Measurements from ENCODE around the gene ITPR1.

ITPR1 gene

GRCh38 chr3:4599612-4600011 is 106.5 kb downstream of the ITPR1 start:
- DNase-seq: no peak

- no peak for DNase-seq
These were observed 107.3 kb downstream of the ITPR1 start for GRCh38 chr3:4600493-4600892.

- DNase-seq: no peak
These were observed 108.7 kb downstream of the ITPR1 start for GRCh38 chr3:4601892-4602291.

DNA sequence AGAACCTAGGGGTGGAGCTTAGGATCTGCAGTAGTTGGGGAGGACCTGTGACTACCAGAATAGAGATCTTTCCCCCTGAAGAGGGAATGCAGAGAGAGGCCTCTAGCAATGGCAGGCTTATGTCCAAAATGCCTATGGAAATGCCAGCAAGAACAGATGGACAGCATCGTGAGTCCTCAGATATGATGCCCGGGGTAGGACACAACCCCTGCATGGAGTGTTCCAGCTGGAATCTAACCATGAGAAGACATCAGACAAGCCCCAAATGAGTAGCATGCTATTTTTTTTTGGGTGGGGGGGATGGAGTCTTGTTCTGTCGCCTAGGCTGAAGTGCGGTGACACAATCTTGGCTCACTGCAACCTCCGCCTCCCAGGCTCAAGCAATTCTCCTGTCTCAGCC is 111.5 kb downstream of the ITPR1 start:
- DNase-seq: no peak

- no peak for DNase-seq
These were observed 113.8 kb downstream of the ITPR1 start for GRCh38 chr3:4606911-4607310.

GRCh38 chr3:4613366-4613765 is 120.2 kb downstream of the ITPR1 start:
- no peak for DNase-seq

- DNase-seq: no peak
These were observed 120.9 kb downstream of the ITPR1 start for GRCh38 chr3:4614070-4614469.

GRCh38 chr3:4614927-4615326 is 121.8 kb downstream of the ITPR1 start:
- no peak for DNase-seq

GRCh38 chr3:4615750-4616149 is 122.6 kb downstream of the ITPR1 start:
- no peak for DNase-seq

DNA sequence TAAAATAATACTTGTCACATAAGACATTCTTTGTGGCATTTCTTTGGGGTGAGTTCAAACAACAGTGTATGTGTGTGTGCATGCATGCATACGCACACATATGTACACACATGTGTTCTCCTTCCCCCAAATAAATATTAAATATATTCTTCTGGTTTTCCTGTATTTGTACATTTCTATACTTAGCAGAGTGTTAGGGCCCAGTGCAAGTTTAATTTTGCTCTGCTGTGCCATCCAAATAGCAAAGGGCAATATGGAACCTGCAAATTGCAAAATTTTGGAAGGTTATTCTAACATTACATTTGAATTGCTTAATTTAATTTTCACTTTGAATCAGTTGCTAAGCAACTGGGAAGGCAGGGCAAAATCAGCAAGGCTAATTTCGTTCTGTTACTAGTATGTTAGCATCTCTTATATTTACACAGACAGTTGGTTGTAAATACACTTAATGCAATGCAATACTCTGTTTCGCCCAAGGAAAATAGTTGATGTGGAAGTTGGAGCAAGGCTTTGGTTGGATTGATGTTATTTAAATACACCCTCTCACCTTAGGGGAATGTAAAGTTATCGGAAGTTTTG is 130.4 kb downstream of the ITPR1 start:
- DNase-seq: no peak

- DNase-seq: no peak
These were observed 134.7 kb downstream of the ITPR1 start for GRCh38 chr3:4627651-4628375.

GRCh38 chr3:4629095-4630007 is 136.2 kb downstream of the ITPR1 start:
- DNase-seq: no peak

GRCh38 chr3:4633078-4634004 is 140.2 kb downstream of the ITPR1 start:
- peak; percentile 34 for DNase-seq

DNA sequence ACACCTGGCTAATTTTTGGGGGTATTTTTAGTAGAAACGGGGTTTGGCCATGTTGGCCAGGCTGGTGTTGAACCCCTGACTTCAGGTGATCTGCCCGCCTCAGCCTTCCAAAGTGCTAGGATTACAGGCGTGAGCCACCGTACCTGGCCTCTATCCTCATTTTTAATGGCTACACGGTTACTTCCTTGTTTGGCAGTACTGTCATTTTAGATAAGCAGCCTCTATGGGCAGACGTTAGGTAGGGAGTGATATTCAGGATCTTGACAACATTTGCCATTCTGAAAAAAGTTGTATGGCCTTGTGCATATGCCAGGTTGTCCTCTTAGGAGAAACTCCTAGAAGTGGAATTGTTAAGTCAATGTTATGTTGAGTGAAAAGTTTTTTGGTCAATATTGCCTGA is 141.7 kb downstream of the ITPR1 start:
- DNase-seq: no peak

DNA sequence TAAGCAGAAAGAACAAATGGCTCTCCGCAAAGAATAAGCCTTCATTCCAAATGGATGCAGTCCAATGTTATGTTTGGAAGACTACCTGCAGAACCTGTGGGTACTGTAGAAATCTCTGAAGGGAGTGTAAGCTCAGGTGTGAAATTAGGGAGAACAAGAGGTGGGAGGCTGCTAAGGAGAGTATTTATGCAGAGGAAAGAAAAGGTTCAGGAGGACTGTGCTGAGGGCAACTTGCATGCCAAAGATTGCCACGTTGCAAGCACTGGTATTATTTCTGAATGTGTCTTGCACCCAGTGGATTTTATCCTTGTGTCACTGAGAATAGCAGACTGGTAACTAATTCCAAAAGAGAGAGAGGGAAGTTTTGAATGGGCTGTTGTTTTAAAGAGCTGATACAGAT is 144.1 kb downstream of the ITPR1 start:
- no peak for DNase-seq

GRCh38 chr3:4641863-4642563 is 148.9 kb downstream of the ITPR1 start:
- DNase-seq: no peak

DNA sequence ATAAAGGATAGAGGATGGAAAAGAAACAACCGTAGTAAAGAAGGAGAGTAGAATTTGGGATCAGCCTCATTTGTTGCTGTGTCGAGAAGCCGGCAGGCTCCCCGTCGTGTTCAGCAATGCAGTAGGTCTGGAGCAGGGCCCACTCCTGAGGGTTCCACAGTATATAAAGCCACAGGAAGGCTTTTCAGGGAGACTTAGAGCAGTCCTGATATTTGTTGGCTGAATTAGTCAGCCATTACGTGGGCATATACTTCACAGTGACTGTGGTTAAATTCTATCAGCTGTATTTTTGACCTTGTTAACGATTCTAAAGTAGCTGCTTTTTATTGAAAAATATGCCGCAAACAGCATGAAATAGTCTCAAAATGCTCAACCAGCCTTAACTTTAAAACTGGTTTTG is 149.5 kb downstream of the ITPR1 start:
- no peak for DNase-seq

- DNase-seq: no peak
These were observed 150.9 kb downstream of the ITPR1 start for GRCh38 chr3:4643904-4644547.

- no peak for DNase-seq
These were observed 151.8 kb downstream of the ITPR1 start for GRCh38 chr3:4644951-4645350.

GRCh38 chr3:4645468-4645867 is 152.3 kb downstream of the ITPR1 start:
- no peak for DNase-seq

- no peak for DNase-seq
These were observed 154.3 kb downstream of the ITPR1 start for GRCh38 chr3:4647411-4647810.
